Activated T-helper 2 cell treated with anti-CD3 and anti-CD28 coated beads, Interferon-gamma antibody, Interleukin-2, Interleukin-4, amounts not matched to agents 10 μg/mL and 5 μg/mL and 100 μg/mL, durations not matched to agents 14 hours and 24 hours and 36 hours (primary cell): Measurements from ENCODE around the gene STMN3. TPM values are rescaled to one million over a fixed set of nuclear protein-coding genes. Genes with fewer than 3 reads are reported as not detected.

Experiments
- DNase-seq: peaks from one replicate; pipeline ENCODE4 v3.0.0; 2021; ENCODE audit warnings: low spot score
- H3K27ac Mint-ChIP-seq: one replicate; pipeline ENCODE4 v1.8.0; 2021; ENCODE audit warnings: mixed read lengths
- H3K27me3 Mint-ChIP-seq: one replicate; pipeline ENCODE4 v1.8.0; 2021; ENCODE audit warnings: low read depth, mixed read lengths
- H3K36me3 Mint-ChIP-seq: one replicate; pipeline ENCODE4 v1.8.0; 2021; ENCODE audit warnings: low read depth, mixed read lengths
- H3K4me1 Mint-ChIP-seq: one replicate; pipeline ENCODE4 v1.8.0; 2021; ENCODE audit warnings: low read depth, mixed read lengths
- H3K4me3 Mint-ChIP-seq: one replicate; pipeline ENCODE4 v1.8.0; 2021; ENCODE audit warnings: low read depth, mild to moderate bottlenecking, moderate library complexity, mixed read lengths
- H3K9me3 Mint-ChIP-seq: one replicate; pipeline ENCODE4 v1.8.0; 2021; ENCODE audit warnings: mixed read lengths
- intact Hi-C: fragments of 100-400 bp; cut with micrococcal nuclease; formaldehyde crosslinking; loops from one replicate; pipeline ENCODE4 v1.15.1; 2023
- total RNA-seq: library from RNA; stranded (reverse); gene quantifications from 2 replicates; pipeline ENCODE4 v1.2.3, GENCODE V29; 2022

The STMN3 gene
- total RNA-seq, 1 donor from 2014 or later, result 7.1 TPM

GRCh38 chr20:63696306-63696627 lies 43.0 kb upstream of the STMN3 start:
- intact Hi-C loops, result no loop called here
- peaks cover 1% of the 10 kb centered on the region for H3K27me3 Mint-ChIP-seq
- H3K4me3 Mint-ChIP-seq, result no peak overlapping the region
- no peak overlapping the region for H3K27ac Mint-ChIP-seq
- H3K9me3 Mint-ChIP-seq, result no peaks in the 10 kb centered on the region
- DNase-seq, result no peak
- H3K36me3 Mint-ChIP-seq, result peaks cover 21% of the 10 kb centered on the region
- no peaks in the 10 kb centered on the region for H3K4me1 Mint-ChIP-seq

GRCh38 chr20:63695424-63696305 lies 42.4 kb upstream of the STMN3 start:
- H3K4me1 Mint-ChIP-seq, result no peaks in the 10 kb centered on the region
- DNase-seq, result no peak
- H3K27me3 Mint-ChIP-seq, result peaks cover 1% of the 10 kb centered on the region
- H3K27ac Mint-ChIP-seq, result no peak overlapping the region
- H3K9me3 Mint-ChIP-seq, result no peaks in the 10 kb centered on the region
- intact Hi-C loops, result no loop called here
- peaks cover 21% of the 10 kb centered on the region for H3K36me3 Mint-ChIP-seq
- no peak overlapping the region for H3K4me3 Mint-ChIP-seq

GRCh38 chr20:63694584-63695423 lies 41.6 kb upstream of the STMN3 start:
- DNase-seq, result no peak
- intact Hi-C loops, result no loop called here
- Mint-ChIP-seq H3K36me3 (peaks cover 21% of the 10 kb centered on the region), H3K4me3 (no peak overlapping the region), H3K4me1 (no peaks in the 10 kb centered on the region), H3K27me3 (peaks cover 1% of the 10 kb centered on the region), H3K9me3 (no peaks in the 10 kb centered on the region), H3K27ac (no peak overlapping the region)

- Mint-ChIP-seq H3K9me3 (no peaks in the 10 kb centered on the region), H3K4me1 (no peaks in the 10 kb centered on the region), H3K4me3 (no peak overlapping the region), H3K27ac (peak overlapping the region; percentile 57), H3K36me3 (peaks cover 17% of the 10 kb centered on the region), H3K27me3 (peaks cover 1% of the 10 kb centered on the region)
- DNase-seq, result no peak
- intact Hi-C loops, result no loop called here
These were observed 40.7 kb upstream of the STMN3 start for GRCh38 chr20:63693733-63694583.

GRCh38 chr20:63693083-63693732 lies 40.0 kb upstream of the STMN3 start:
- peaks cover 1% of the 10 kb centered on the region for H3K27me3 Mint-ChIP-seq
- intact Hi-C loops, result no loop called here
- no peak for DNase-seq
- H3K4me1 Mint-ChIP-seq, result no peaks in the 10 kb centered on the region
- H3K9me3 Mint-ChIP-seq, result no peaks in the 10 kb centered on the region
- no peak overlapping the region for H3K4me3 Mint-ChIP-seq
- no peak overlapping the region for H3K27ac Mint-ChIP-seq
- peaks cover 17% of the 10 kb centered on the region for H3K36me3 Mint-ChIP-seq

- intact Hi-C loops, result no loop called here
- H3K27ac Mint-ChIP-seq, result peak overlapping the region; percentile 17
- no peak for DNase-seq
- H3K27me3 Mint-ChIP-seq, result peaks cover 1% of the 10 kb centered on the region
- no peak overlapping the region for H3K4me3 Mint-ChIP-seq
- peaks cover 17% of the 10 kb centered on the region for H3K36me3 Mint-ChIP-seq
- H3K4me1 Mint-ChIP-seq, result no peaks in the 10 kb centered on the region
- H3K9me3 Mint-ChIP-seq, result no peaks in the 10 kb centered on the region
These were observed 39.3 kb upstream of the STMN3 start for GRCh38 chr20:63692436-63693082.

GRCh38 chr20:63691711-63692435 lies 38.6 kb upstream of the STMN3 start:
- no peak overlapping the region for H3K27ac Mint-ChIP-seq

GRCh38 chr20:63690898-63691710 lies 37.9 kb upstream of the STMN3 start:
- no peaks in the 10 kb centered on the region for H3K9me3 Mint-ChIP-seq
- no peak overlapping the region for H3K4me3 Mint-ChIP-seq
- DNase-seq, result no peak
- peaks cover 15% of the 10 kb centered on the region for H3K36me3 Mint-ChIP-seq
- peaks cover 1% of the 10 kb centered on the region for H3K27me3 Mint-ChIP-seq
- H3K4me1 Mint-ChIP-seq, result no peaks in the 10 kb centered on the region
- intact Hi-C loops, result no loop called here
- H3K27ac Mint-ChIP-seq, result no peak overlapping the region

More at GRCh38 chr20:63691711-63692435, 38.6 kb upstream of the STMN3 start:
- Mint-ChIP-seq H3K4me3 (no peak overlapping the region), H3K4me1 (no peaks in the 10 kb centered on the region), H3K27me3 (peaks cover 1% of the 10 kb centered on the region), H3K9me3 (no peaks in the 10 kb centered on the region), H3K36me3 (peaks cover 17% of the 10 kb centered on the region)
- intact Hi-C loops, result no loop called here
- no peak for DNase-seq

GRCh38 chr20:63690003-63690897 lies 37.0 kb upstream of the STMN3 start:
- intact Hi-C loops, result no loop called here
- Mint-ChIP-seq H3K9me3 (no peaks in the 10 kb centered on the region), H3K27ac (no peak overlapping the region), H3K36me3 (peaks cover 10% of the 10 kb centered on the region), H3K4me3 (no peak overlapping the region), H3K27me3 (peaks cover 1% of the 10 kb centered on the region), H3K4me1 (no peaks in the 10 kb centered on the region)
- DNase-seq, result no peak
